IMR-90 (cell line): Measurements from ENCODE around the gene ESRRB. TPM values are rescaled to one million over a fixed set of nuclear protein-coding genes. Genes with fewer than 3 reads are reported as not detected.

Experiments
- ATAC-seq: fragments of 200-7000 bp; cut with Tn5 transposase; 2 replicates; pipeline ENCODE4 v1.9.1; 2020; ENCODE audit warnings: low read depth, mild to moderate bottlenecking, moderate library complexity
- BruUV-seq: library from RNA; stranded (reverse); fragments of 400-500 nt; replicated peaks from 2 replicates; lab custom pipeline; 2021; lab: Mats Ljungman, UMichigan
- CTCF ChIA-PET: fragments of 300-600 bp; formaldehyde crosslinking; extraction: SDS; loops from one replicate; lab custom pipeline; 2021; ENCODE audit warnings: antibody characterized with exemption; lab: Yijun Ruan, JAX
- POLR2A ChIA-PET: fragments of 300-600 bp; sonication (Branson Sonifier 250); formaldehyde crosslinking; loops from one replicate; lab custom pipeline; 2022; ENCODE audit warnings: antibody characterized with exemption; ENCODE audit not compliant: unreplicated experiment; lab: Charles Lee
- DNase-seq: peaks from one replicate; pipeline ENCODE4 v3.0.0; 2013
- H2AFZ ChIP-seq: replicated peaks from 2 replicates; pipeline ENCODE3; 2013; ENCODE audit warnings: low read length, mild to moderate bottlenecking; ENCODE audit not compliant: poor library complexity
- H2AK5ac ChIP-seq: 2 replicates; pipeline ENCODE4 v1.6.1; 2013; ENCODE audit warnings: low read depth, low read length, inconsistent platforms
- H2AK9ac ChIP-seq: replicated peaks from 2 replicates; pipeline ENCODE3; 2013; ENCODE audit warnings: mild to moderate bottlenecking, low read depth, low read length, moderate library complexity; ENCODE audit not compliant: poor library complexity
- H2BK120ac ChIP-seq: 2 replicates; pipeline ENCODE4 v1.6.1; 2013; ENCODE audit warnings: low read depth, low read length, inconsistent platforms
- H2BK15ac ChIP-seq: 3 replicates; pipeline ENCODE4 v1.6.1; 2013; ENCODE audit warnings: low read depth, low read length, inconsistent platforms
- H2BK20ac ChIP-seq: 2 replicates; pipeline ENCODE4 v1.6.1; 2013; ENCODE audit warnings: low read depth, mild to moderate bottlenecking, inconsistent platforms, low read length, moderate library complexity
- H2BK5ac ChIP-seq: 2 replicates; pipeline ENCODE4 v1.6.1; 2013; ENCODE audit warnings: mild to moderate bottlenecking, low read depth, low read length, inconsistent platforms; ENCODE audit not compliant: poor library complexity, severe bottlenecking
- H3K14ac ChIP-seq: replicated peaks from 2 replicates; pipeline ENCODE4 v1.6.1; 2013; ENCODE audit warnings: low read depth, low read length, inconsistent platforms
- H3K18ac ChIP-seq: 2 replicates; pipeline ENCODE4 v1.6.1; 2013; ENCODE audit warnings: low read depth, low read length, control low read depth
- H3K23ac ChIP-seq: 2 replicates; pipeline ENCODE4 v1.6.1; 2013; ENCODE audit warnings: low read depth, low read length, inconsistent platforms
- H3K27ac ChIP-seq: 2 replicates; pipeline ENCODE4 v1.5.1; 2013; ENCODE audit warnings: mild to moderate bottlenecking, control low read depth, low read length; ENCODE audit not compliant: insufficient read depth
- H3K27me3 ChIP-seq: 2 replicates; pipeline ENCODE4 v1.6.1; 2013; ENCODE audit warnings: low read length; ENCODE audit not compliant: control insufficient read depth, insufficient read depth
- H3K36me3 ChIP-seq: 2 replicates; pipeline ENCODE4 v1.6.1; 2013; ENCODE audit warnings: low read length, mixed read lengths; ENCODE audit not compliant: control insufficient read depth, insufficient read depth
- H3K4ac ChIP-seq: 2 replicates; pipeline ENCODE4 v1.6.1; 2013; ENCODE audit warnings: low read depth, low read length, inconsistent platforms
- H3K4me1 ChIP-seq: 2 replicates; pipeline ENCODE4 v1.6.1; 2013; ENCODE audit warnings: low read length, mixed read lengths; ENCODE audit not compliant: control insufficient read depth, insufficient read depth
- H3K4me2 ChIP-seq: 2 replicates; pipeline ENCODE4 v1.6.1; 2013; ENCODE audit warnings: low read depth, mild to moderate bottlenecking, control low read depth, low read length, moderate library complexity
- H3K4me3 ChIP-seq: 2 replicates; pipeline ENCODE4 v1.5.1; 2013; ENCODE audit warnings: low read depth, mild to moderate bottlenecking, control low read depth, low read length, moderate library complexity; ENCODE audit not compliant: insufficient read depth
- H3K56ac ChIP-seq: 2 replicates; pipeline ENCODE4 v1.6.1; 2013; ENCODE audit warnings: low read length, inconsistent platforms; ENCODE audit not compliant: insufficient read depth; ENCODE audit errors: extremely low read depth
- H3K79me1 ChIP-seq, 2 experiments: 2 replicates each; pipeline ENCODE4 v1.6.1; 2013; ENCODE audit warnings: low read length in 2 of 2, inconsistent platforms in 1 of 2, low read depth in 1 of 2
- H3K9ac ChIP-seq: 2 replicates; pipeline ENCODE4 v1.6.1; 2013; ENCODE audit warnings: low read depth, low read length, control low read depth
- H3K9me1 ChIP-seq: 2 replicates; pipeline ENCODE4 v1.6.1; 2013; ENCODE audit warnings: low read length, inconsistent platforms; ENCODE audit not compliant: insufficient read depth
- H3K9me3 ChIP-seq: 2 replicates; pipeline ENCODE4 v1.6.1; 2013; ENCODE audit warnings: low read length; ENCODE audit not compliant: control insufficient read depth, insufficient read depth
- H4K20me1 ChIP-seq: 2 replicates; pipeline ENCODE4 v1.6.1; 2013; ENCODE audit warnings: low read length, inconsistent platforms; ENCODE audit not compliant: insufficient read depth
- H4K5ac ChIP-seq: 2 replicates; pipeline ENCODE4 v1.6.1; 2013; ENCODE audit warnings: mild to moderate bottlenecking, low read depth, low read length, control low read depth
- H4K8ac ChIP-seq, 2 experiments: 2 replicates each; pipeline ENCODE4 v1.6.1; 2013; ENCODE audit warnings: low read depth in 2 of 2, low read length in 2 of 2, control low read depth in 1 of 2, inconsistent platforms in 1 of 2
- H4K91ac ChIP-seq: 2 replicates; pipeline ENCODE4 v1.6.1; 2013; ENCODE audit warnings: low read depth, low read length, inconsistent platforms; ENCODE audit not compliant: insufficient read depth
- CHD1 ChIP-seq: IDR thresholded peaks from 2 replicates; pipeline ENCODE4 v1.6.1; 2012; ENCODE audit warnings: low read depth, low read length, improper control_type of control experiment
- FOS ChIP-seq: fragments of 150-350 bp; IDR thresholded peaks from 2 replicates; pipeline ENCODE4 v1.6.1; 2016; ENCODE audit warnings: low read depth, low read length
- NFE2L2 ChIP-seq: fragments of 150-350 bp; IDR thresholded peaks from 2 replicates; pipeline ENCODE4 v1.6.1; 2016; ENCODE audit warnings: low read depth, mild to moderate bottlenecking, low read length
- POLR2A ChIP-seq: IDR thresholded peaks from 2 replicates; pipeline ENCODE4 v1.6.1; 2012; ENCODE audit warnings: mild to moderate bottlenecking, low read depth, low read length
- RAD21 ChIP-seq: IDR thresholded peaks from 2 replicates; pipeline ENCODE4 v1.6.1; 2012; ENCODE audit warnings: low read length, improper control_type of control experiment
- WGBS, 2 experiments: methylation state at CpG; one replicate each; pipeline versions ENCODE4 v1.1.5 to v1.1.7; 2013; ENCODE audit warnings: missing lambda C conversion rate in 2 of 2; ENCODE audit not compliant: insufficient read length in 1 of 2; ENCODE audit errors: extremely low coverage in 2 of 2; 5-methylcytosine and 5-hydroxymethylcytosine counted together
- dilution Hi-C: fragments of 300-500 bp; cut with HindIII; formaldehyde crosslinking; loops from one replicate; pipeline ENCODE4 v1.14.3; 2018; ENCODE audit warnings: low sequenced_read_pairs; ENCODE audit not compliant: unreplicated experiment
- in situ Hi-C: fragments of 300-500 bp; cut with MboI; formaldehyde crosslinking; loops from 3 replicates; pipeline ENCODE4 v1.14.3; 2019; ENCODE audit warnings: low sequenced_read_pairs, inconsistent platforms, mixed read lengths
- intact Hi-C: fragments of 100-400 bp; cut with micrococcal nuclease; formaldehyde crosslinking; loops from 2 replicates; pipeline ENCODE4 v1.10.0; 2022
- polyA plus RNA-seq, 3 experiments: library from polyadenylated mRNA; depleted of rRNA; stranded (reverse); fragments of >200 nt; gene quantifications; 2 replicates each; pipeline ENCODE4 v1.2.3, GENCODE V29; 2012; ENCODE audit warnings: low replicate concordance in 1 of 3
- total RNA-seq: library from RNA; depleted of rRNA; stranded (reverse); fragments of >200 nt; gene quantifications from 2 replicates; pipeline ENCODE4 v1.2.3, GENCODE V29; 2012
- TF ChIP-seq, protein P1 (sequence below): conservative IDR thresholded peaks from 2 replicates; pipeline ENCODE4 v1.5.1; 2012; ENCODE audit warnings: mild to moderate bottlenecking, low read depth, low read length, improper control_type of control experiment

ESRRB gene
- total and polyA plus RNA-seq, 2 of the 4 experiments (the other 2 are of a cell fraction), result not detected

DNA sequence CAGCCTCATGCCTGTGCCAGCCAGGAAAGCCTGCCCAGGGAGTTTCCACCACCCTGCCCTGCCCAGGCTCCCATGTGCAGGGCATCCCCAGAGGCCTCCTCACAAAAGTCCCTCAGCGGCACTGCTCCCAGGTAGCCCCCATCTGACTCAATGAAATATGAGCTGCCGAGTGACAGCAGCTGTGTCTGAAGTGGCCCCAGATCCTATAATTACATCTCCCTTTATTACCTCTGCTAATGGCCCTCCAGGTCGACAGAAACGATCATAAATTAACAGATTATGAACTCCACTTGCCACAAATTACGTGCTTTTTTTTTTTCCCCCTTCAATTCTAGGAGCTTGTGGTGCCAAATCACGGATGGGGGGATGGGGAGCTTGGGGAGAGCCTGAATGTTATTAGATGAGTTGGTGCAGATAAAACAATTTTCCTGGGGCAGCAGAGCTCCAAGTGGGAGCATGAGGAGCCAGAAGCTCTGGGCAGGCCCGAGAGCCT lies 110.4 kb downstream of the ESRRB start:
- dilution Hi-C loops, result no loop called here
- Histone ChIP-seq H3K36me3 (no peaks in the 10 kb centered on the region), H3K56ac (no peak overlapping the region), H3K9me1 (no peaks in the 10 kb centered on the region), H3K9ac (no peak overlapping the region), H3K9me3 (no peaks in the 10 kb centered on the region), H3K79me1 (no peaks in the 10 kb centered on the region), H3K27ac (no peak overlapping the region), H2AK9ac (no peak overlapping the region), H3K14ac (no peak overlapping the region), H4K20me1 (no peaks in the 10 kb centered on the region), H4K8ac (no peak overlapping the region), H2AFZ (no peak overlapping the region), H3K4me3 (no peak overlapping the region), H2BK20ac (no peak overlapping the region), H3K4ac (no peak overlapping the region), H2BK15ac (no peak overlapping the region), H3K23ac (no peak overlapping the region), H3K4me1 (no peaks in the 10 kb centered on the region), H2AK5ac (no peak overlapping the region), H4K5ac (no peak overlapping the region), H3K4me2 (no peak overlapping the region), H3K27me3 (no peaks in the 10 kb centered on the region), H2BK5ac (no peak overlapping the region), H4K91ac (no peak overlapping the region), H3K18ac (no peak overlapping the region), H2BK120ac (no peak overlapping the region)
- intact Hi-C loops, result no loop called here
- TF ChIP-seq FOS (no peak), NFE2L2 (no peak), POLR2A (no peak), RAD21 (no peak), CHD1 (no peak)
- TF ChIP-seq, protein P1, sequence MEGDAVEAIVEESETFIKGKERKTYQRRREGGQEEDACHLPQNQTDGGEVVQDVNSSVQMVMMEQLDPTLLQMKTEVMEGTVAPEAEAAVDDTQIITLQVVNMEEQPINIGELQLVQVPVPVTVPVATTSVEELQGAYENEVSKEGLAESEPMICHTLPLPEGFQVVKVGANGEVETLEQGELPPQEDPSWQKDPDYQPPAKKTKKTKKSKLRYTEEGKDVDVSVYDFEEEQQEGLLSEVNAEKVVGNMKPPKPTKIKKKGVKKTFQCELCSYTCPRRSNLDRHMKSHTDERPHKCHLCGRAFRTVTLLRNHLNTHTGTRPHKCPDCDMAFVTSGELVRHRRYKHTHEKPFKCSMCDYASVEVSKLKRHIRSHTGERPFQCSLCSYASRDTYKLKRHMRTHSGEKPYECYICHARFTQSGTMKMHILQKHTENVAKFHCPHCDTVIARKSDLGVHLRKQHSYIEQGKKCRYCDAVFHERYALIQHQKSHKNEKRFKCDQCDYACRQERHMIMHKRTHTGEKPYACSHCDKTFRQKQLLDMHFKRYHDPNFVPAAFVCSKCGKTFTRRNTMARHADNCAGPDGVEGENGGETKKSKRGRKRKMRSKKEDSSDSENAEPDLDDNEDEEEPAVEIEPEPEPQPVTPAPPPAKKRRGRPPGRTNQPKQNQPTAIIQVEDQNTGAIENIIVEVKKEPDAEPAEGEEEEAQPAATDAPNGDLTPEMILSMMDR, result no peak
- 75% methylated on average over 1 of the region's 7 CpGs; no CpG with 5 or more reads in 1 of the 2 experiments for WGBS, 2 experiments
- BruUV-seq, result no TSS peak
- DNase-seq (no peak), ATAC-seq (no peak)
- in situ Hi-C loops, result no loop called here
- POLR2A ChIA-PET, result no interaction called here
- CTCF ChIA-PET, result no interaction called here
